H54 (cell line): ENCODE measurements around the gene ATP6V0D1.

Experiments
- DNase-seq: peaks from one replicate; pipeline ENCODE4 v3.0.0; 2011; ENCODE audit warnings: low spot score, mixed read lengths; ENCODE audit not compliant: insufficient read length
- FAIRE-seq: peaks from 3 replicates; lab custom pipeline; 2011; peaks lifted over from hg19 to GRCh38; lab: Jason Lieb, UNC
- POLR2A ChIP-seq: IDR thresholded peaks from 2 replicates; pipeline ENCODE4 v1.6.1; 2011; ENCODE audit warnings: low read depth, mild to moderate bottlenecking, low read length

Gene ATP6V0D1

DNA sequence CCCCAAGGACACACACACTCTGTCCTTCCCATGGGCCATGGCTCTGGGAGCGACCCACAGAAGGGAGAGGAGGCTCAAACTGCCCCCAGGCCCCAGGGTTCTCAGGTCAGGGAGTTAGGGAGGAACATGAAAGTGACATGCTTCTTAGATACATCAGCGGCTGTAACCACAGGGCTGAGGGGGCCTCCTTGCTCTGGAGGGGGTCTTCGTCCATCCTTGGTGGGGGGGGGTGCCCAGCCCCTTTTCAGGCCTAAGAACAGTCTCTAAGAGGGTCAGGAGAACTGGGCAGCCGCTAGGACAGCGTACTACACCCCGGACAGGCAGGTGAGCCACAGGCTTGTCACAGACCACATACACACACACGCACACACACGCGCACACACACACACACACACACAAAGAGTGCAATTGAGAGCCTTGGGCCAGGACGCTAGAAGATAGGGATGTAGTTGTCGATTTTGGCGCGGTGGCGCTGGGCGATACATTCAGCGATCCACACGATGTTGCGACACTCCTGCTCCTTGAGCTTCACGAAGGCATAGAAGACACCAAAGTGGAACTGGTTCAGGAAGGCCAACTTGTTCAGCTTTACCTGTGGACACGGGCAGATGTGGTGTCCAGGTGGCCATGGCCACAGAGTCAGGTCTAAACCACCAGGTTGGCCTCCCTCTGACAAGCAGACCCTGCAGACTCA, 42.7 kb downstream of the ATP6V0D1 start:
- DNase-seq (no peak), FAIRE-seq (no peak)
- TF ChIP-seq POLR2A, result no peak

GRCh38 chr16:67437513-67437912, 43.4 kb downstream of the ATP6V0D1 start:
- no peak for FAIRE-seq
- TF ChIP-seq POLR2A, result no peak
- DNase-seq, result no peak

DNA sequence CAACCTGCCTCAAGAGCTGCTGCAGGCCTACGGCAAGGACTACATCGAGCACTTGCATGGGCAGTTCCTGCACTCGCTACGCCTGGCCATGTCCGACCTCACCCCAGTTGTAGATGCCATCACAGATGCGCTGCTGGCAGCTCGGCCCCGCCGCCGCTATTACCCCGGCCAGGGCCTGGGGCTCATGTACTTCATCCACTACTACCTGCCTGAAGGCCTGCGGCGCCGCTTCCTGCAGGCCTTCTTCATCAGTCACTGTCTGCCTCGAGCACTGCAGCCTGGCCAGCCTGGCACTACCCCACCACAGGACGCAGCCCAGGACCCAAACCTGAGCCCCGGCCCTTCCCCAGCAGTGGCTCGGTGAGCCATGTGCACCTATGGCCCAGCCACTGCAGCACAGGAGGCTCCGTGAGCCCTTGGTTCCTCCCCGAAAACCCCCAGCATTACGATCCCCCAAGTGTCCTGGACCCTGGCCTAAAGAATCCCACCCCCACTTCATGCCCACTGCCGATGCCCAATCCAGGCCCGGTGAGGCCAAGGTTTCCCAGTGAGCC, 44.2 kb downstream of the ATP6V0D1 start:
- no peak for TF ChIP-seq POLR2A
- FAIRE-seq (no peak), DNase-seq (no peak)

GRCh38 chr16:67435758-67436164, 45.2 kb downstream of the ATP6V0D1 start:
- no peak for TF ChIP-seq POLR2A
- DNase-seq, result no peak
- FAIRE-seq, result no peak

DNA sequence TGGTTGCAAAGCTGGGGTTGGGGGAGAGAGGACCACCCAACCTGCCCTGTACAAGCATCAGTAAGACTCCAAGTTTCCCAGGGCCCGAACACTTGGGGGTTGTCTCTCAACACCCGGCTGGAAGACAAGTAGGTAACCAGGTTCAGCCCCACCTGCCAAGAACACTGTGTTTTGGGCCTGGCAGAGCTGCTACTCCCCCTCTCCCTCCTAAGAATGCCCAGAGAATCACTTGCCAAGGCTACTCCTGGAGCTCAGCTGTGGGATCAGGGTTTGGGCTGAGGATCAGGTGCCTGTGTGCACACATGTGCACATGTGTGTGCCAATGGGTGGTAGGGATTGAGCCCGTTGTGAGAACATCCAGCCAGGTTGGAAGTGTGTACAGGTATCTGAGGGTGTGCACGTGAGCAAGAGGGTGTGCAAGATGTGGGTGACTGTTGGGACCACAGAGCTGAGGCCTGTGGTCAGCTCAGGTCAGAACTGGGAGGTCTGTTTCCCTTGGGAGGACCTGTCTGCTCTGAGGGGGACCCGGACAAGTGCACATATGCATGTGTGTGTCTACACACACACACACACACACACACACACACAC, 47.7 kb downstream of the ATP6V0D1 start:
- FAIRE-seq (no peak), DNase-seq (no peak)
- TF ChIP-seq POLR2A, result no peak

- TF ChIP-seq POLR2A, result no peak
- FAIRE-seq (no peak), DNase-seq (no peak)
These were observed 48.5 kb downstream of the ATP6V0D1 start for GRCh38 chr16:67432506-67432890.

GRCh38 chr16:67431775-67432505, 49.0 kb downstream of the ATP6V0D1 start:
- FAIRE-seq (no peak), DNase-seq (no peak)
- TF ChIP-seq POLR2A, result no peak

DNA sequence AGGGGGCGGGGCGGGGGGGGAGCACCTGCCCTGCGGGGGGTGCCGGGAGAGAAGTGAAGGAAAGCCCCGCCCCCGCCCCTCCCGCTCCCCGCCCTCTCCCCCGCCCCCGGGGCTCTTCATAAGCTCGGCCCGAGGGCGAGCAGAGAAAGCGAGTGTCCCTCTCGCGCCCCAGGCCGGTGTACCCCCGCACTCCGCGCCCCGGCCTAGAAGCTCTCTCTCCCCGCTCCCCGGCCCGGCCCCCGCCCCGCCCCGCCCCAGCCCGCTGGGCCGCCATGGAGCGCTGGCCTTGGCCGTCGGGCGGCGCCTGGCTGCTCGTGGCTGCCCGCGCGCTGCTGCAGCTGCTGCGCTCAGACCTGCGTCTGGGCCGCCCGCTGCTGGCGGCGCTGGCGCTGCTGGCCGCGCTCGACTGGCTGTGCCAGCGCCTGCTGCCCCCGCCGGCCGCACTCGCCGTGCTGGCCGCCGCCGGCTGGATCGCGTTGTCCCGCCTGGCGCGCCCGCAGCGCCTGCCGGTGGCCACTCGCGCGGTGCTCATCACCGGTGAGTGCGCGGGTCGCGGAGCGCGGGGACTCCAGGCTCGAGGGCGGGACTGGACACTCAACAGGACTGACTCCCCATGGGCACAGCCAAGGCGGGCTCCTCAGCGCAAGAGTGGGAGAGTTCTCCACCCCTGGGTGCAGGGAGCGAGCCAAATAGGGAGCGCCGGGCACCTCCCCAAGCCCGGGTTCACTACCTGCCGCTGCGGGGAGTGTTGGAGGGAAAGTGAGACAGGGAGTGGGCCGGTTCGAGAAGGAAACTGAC, 49.8 kb downstream of the ATP6V0D1 start, which contains the start of gene HSD11B2:
HSD11B2 (plus strand) TSS at position 145 of the 798 bp plus-strand sequence; CDS start at position 273, 128 bp downstream.
- FAIRE-seq (no peak), DNase-seq (peak; percentile 52)

DNA sequence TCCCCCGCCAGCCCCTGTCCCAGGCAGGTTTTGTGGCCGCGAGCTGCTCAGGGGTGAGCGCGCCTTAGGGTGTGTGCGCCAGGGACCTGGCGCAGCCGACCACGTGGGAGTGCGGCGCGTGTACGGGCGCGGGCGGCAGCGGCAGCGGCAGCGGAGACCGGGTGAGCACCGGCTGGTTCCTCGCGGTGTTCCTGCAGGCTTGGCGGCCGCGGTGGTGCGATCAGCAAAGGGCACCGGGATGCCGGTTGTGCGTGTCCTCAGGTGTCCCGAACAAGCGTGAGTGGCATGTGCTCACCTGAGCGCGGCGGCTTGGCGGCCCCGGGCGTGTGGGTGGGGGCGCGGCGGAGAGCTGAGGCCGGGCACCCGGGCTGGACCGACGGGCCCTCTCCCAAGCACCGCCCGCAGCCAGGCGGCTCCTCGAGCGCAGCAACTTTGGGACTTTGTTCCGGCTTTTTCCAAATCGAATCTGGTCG, 50.4 kb downstream of the ATP6V0D1 start:
- TF ChIP-seq POLR2A, result no peak
- DNase-seq (no peak), FAIRE-seq (no peak)

More for the DNA sequence above, 49.8 kb downstream of the ATP6V0D1 start, which contains the start of gene HSD11B2:
- TF ChIP-seq POLR2A, result no peak

GRCh38 chr16:67429799-67430503, 51.0 kb downstream of the ATP6V0D1 start:
- FAIRE-seq (no peak), DNase-seq (no peak)

DNA sequence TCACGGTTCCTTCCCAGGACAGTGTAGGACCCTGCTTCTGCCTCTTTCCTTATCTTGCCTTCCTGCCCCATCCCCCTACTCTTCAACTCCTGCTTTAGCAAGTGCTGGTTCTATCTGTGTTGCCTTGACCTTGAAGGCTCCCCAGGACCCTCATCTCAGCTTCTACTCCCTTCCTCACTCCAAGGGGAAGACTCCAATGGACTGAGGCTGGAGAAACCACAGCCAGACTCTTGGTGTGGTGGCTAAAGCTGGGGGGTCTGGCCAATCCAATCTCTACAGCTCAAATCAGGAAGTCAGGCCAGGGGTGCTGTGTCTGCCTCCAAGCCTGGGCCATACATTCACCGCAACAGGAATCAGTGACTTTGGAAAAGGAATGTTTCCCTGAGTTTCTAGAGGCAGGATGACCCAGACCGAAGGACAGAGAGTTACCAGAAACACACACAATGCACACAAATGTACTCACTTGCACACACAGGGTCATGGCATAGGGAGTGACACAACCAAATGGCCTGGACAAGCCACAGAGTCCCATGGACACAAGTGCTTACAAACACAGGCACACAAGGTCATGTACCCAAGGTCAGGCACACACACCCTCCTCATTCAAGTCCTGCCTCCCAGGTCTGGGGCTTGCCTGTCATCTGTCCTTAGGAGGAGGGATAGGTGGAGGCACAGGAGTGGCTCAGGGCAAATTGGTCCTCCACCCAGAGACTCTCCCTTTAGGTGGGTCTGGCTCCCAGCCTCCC, 51.7 kb downstream of the ATP6V0D1 start:
- TF ChIP-seq POLR2A, result no peak
- no peak for DNase-seq
- no peak for FAIRE-seq

More at GRCh38 chr16:67429799-67430503, 51.0 kb downstream of the ATP6V0D1 start:
- TF ChIP-seq POLR2A, result no peak
